Measurements from ENCODE around the gene EXOC3. TPM values are rescaled to one million over a fixed set of nuclear protein-coding genes. Genes with fewer than 3 reads are reported as not detected.

EXOC3 gene
- polyA plus RNA-seq, 1 donor from 2014 or later, result 27.7 TPM

DNA sequence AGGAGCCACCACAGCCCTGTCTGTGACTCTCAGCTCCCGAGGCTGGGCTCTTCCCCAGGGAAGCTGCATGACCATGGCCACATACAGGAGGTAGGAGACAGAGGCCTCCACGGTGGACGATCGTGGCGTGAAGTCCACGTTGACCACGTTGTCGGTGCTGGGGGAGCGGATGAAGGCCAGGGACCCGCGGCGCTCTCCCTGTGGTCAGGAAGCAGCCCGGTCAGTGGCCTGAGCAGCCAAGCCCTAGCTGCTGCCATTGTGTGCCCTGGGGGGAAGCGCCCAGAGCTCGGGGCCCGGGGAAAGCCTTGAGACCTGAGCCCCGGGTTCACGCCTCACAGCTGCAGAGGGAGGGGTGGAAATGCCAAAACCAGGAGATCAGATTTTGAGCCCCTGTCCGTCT lies 34.3 kb downstream of the EXOC3 start:
- Histone ChIP-seq H3K36me3 (ENCODE audit: insufficient read depth, low read length) (no peaks in the 10 kb centered on the region), H4K20me1 (ENCODE audit: insufficient read depth) (no peaks in the 10 kb centered on the region), H3K27me3 (ENCODE audit: insufficient read depth, low read depth, low read length) (no peaks in the 10 kb centered on the region)

DNA sequence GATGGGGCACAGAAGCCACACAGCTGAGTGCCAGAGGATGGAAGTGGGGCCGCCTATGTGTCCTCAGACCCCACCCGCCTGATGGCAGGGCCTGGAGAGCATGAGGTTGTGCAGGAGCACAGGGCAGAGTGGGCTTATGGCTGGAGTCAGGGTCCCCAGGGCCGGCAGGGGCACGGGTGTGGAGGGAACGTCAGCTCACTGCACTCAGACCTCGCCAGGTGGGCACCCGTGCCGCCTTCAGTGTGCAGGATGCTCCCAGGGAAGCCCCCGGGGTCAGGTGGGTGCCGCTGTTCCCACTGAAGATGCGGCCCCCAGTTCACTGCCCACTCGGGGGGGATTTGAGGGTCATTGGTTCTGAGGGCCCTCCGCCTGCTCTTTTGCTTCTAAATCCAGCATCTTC lies 34.9 kb downstream of the EXOC3 start:
- no peak overlapping the region for H3K27ac ChIP-seq (ENCODE audit: low read length)
- H3K4me3 ChIP-seq (ENCODE audit: low read length), result no peak overlapping the region
- H3F3A ChIP-seq (ENCODE audit: insufficient read depth, low read length, poor library complexity, severe bottlenecking), result no peaks in the 10 kb centered on the region
- no peaks in the 10 kb centered on the region for H3K36me3 ChIP-seq (ENCODE audit: insufficient read depth, low read length)
- no peaks in the 10 kb centered on the region for H3K9me2 ChIP-seq (ENCODE audit: insufficient read depth, low read length)
- TF ChIP-seq, protein P1, sequence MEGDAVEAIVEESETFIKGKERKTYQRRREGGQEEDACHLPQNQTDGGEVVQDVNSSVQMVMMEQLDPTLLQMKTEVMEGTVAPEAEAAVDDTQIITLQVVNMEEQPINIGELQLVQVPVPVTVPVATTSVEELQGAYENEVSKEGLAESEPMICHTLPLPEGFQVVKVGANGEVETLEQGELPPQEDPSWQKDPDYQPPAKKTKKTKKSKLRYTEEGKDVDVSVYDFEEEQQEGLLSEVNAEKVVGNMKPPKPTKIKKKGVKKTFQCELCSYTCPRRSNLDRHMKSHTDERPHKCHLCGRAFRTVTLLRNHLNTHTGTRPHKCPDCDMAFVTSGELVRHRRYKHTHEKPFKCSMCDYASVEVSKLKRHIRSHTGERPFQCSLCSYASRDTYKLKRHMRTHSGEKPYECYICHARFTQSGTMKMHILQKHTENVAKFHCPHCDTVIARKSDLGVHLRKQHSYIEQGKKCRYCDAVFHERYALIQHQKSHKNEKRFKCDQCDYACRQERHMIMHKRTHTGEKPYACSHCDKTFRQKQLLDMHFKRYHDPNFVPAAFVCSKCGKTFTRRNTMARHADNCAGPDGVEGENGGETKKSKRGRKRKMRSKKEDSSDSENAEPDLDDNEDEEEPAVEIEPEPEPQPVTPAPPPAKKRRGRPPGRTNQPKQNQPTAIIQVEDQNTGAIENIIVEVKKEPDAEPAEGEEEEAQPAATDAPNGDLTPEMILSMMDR (IDR thresholded peaks at IDR 0.05; ENCODE audit: poor library complexity, severe bottlenecking), result no peak
- TF ChIP-seq TAF1 (IDR thresholded peaks at IDR 0.05; ENCODE audit: low read depth) (no peak), POLR2AphosphoS5 (IDR thresholded peaks at IDR 0.05) (no peak), EP300 (conservative IDR thresholded peaks at IDR 0.05; ENCODE audit: poor library complexity, severe bottlenecking) (no peak), RAD21 (conservative IDR thresholded peaks at IDR 0.05) (no peak), EZH2 (IDR thresholded peaks at IDR 0.05; ENCODE audit: borderline replicate concordance, insufficient read depth, low read length, poor library complexity, severe bottlenecking) (no peak), MXI1 (conservative IDR thresholded peaks at IDR 0.05; ENCODE audit: poor library complexity, severe bottlenecking) (no peak), SMC3 (conservative IDR thresholded peaks at IDR 0.05; ENCODE audit: poor library complexity) (no peak)
- TF ChIP-seq, protein P2, sequence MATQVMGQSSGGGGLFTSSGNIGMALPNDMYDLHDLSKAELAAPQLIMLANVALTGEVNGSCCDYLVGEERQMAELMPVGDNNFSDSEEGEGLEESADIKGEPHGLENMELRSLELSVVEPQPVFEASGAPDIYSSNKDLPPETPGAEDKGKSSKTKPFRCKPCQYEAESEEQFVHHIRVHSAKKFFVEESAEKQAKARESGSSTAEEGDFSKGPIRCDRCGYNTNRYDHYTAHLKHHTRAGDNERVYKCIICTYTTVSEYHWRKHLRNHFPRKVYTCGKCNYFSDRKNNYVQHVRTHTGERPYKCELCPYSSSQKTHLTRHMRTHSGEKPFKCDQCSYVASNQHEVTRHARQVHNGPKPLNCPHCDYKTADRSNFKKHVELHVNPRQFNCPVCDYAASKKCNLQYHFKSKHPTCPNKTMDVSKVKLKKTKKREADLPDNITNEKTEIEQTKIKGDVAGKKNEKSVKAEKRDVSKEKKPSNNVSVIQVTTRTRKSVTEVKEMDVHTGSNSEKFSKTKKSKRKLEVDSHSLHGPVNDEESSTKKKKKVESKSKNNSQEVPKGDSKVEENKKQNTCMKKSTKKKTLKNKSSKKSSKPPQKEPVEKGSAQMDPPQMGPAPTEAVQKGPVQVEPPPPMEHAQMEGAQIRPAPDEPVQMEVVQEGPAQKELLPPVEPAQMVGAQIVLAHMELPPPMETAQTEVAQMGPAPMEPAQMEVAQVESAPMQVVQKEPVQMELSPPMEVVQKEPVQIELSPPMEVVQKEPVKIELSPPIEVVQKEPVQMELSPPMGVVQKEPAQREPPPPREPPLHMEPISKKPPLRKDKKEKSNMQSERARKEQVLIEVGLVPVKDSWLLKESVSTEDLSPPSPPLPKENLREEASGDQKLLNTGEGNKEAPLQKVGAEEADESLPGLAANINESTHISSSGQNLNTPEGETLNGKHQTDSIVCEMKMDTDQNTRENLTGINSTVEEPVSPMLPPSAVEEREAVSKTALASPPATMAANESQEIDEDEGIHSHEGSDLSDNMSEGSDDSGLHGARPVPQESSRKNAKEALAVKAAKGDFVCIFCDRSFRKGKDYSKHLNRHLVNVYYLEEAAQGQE (IDR thresholded peaks at IDR 0.05; ENCODE audit: borderline replicate concordance), result no peak
- no peaks in the 10 kb centered on the region for H3K27me3 ChIP-seq (ENCODE audit: insufficient read depth, low read depth, low read length)
- H3K9ac ChIP-seq (ENCODE audit: low read length), result no peak overlapping the region
- H4K20me1 ChIP-seq (ENCODE audit: insufficient read depth), result no peaks in the 10 kb centered on the region
- H3K4me2 ChIP-seq (ENCODE audit: low read length), result no peak overlapping the region
- H2AFZ ChIP-seq (ENCODE audit: low read depth, low read length), result no peak overlapping the region
- no peaks in the 10 kb centered on the region for H3K79me2 ChIP-seq (replicated peaks; ENCODE audit: insufficient read depth, low read length)
- H3K9me3 ChIP-seq (ENCODE audit: low read length), result no peaks in the 10 kb centered on the region

More for the DNA sequence above, 34.3 kb downstream of the EXOC3 start:
- TF ChIP-seq POLR2AphosphoS5 (IDR thresholded peaks at IDR 0.05) (no peak), RAD21 (conservative IDR thresholded peaks at IDR 0.05) (no peak), TAF1 (IDR thresholded peaks at IDR 0.05; ENCODE audit: low read depth) (no peak), EZH2 (IDR thresholded peaks at IDR 0.05; ENCODE audit: borderline replicate concordance, insufficient read depth, low read length, poor library complexity, severe bottlenecking) (no peak), EP300 (conservative IDR thresholded peaks at IDR 0.05; ENCODE audit: poor library complexity, severe bottlenecking) (no peak), SMC3 (conservative IDR thresholded peaks at IDR 0.05; ENCODE audit: poor library complexity) (no peak), MXI1 (conservative IDR thresholded peaks at IDR 0.05; ENCODE audit: poor library complexity, severe bottlenecking) (no peak)
- TF ChIP-seq, protein P1 (IDR thresholded peaks at IDR 0.05; ENCODE audit: poor library complexity, severe bottlenecking), result no peak
- TF ChIP-seq, protein P2 (IDR thresholded peaks at IDR 0.05; ENCODE audit: borderline replicate concordance), result no peak
- H2AFZ ChIP-seq (ENCODE audit: low read depth, low read length), result no peak overlapping the region
- H3K4me2 ChIP-seq (ENCODE audit: low read length), result no peak overlapping the region
- H3K9ac ChIP-seq (ENCODE audit: low read length), result no peak overlapping the region
- H3K9me2 ChIP-seq (ENCODE audit: insufficient read depth, low read length), result no peaks in the 10 kb centered on the region
- H3K9me3 ChIP-seq (ENCODE audit: low read length), result no peaks in the 10 kb centered on the region
- no peaks in the 10 kb centered on the region for H3F3A ChIP-seq (ENCODE audit: insufficient read depth, low read length, poor library complexity, severe bottlenecking)
- no peaks in the 10 kb centered on the region for H3K79me2 ChIP-seq (replicated peaks; ENCODE audit: insufficient read depth, low read length)
- no peak overlapping the region for H3K27ac ChIP-seq (ENCODE audit: low read length)
- H3K4me3 ChIP-seq (ENCODE audit: low read length), result no peak overlapping the region

Measured in neural cell (in vitro differentiated cells).